Panc1 (cell line): Measurements from ENCODE around the gene ARHGEF10L. TPM values are rescaled to one million over a fixed set of nuclear protein-coding genes. Genes with fewer than 3 reads are reported as not detected.

Experiments
- ATAC-seq: fragments of 200-7000 bp; cut with Tn5 transposase; 2 replicates; pipeline ENCODE4 v1.9.1; 2020; ENCODE audit warnings: mild to moderate bottlenecking, moderate library complexity
- BruUV-seq: library from RNA; stranded (reverse); fragments of 400-500 nt; replicated peaks from 2 replicates; lab custom pipeline; 2021; lab: Mats Ljungman, UMichigan
- CTCF ChIA-PET: fragments of 300-600 bp; sonication (Branson Sonifier 250); formaldehyde crosslinking; loops from one replicate; lab custom pipeline; 2022; ENCODE audit warnings: antibody characterized with exemption; lab: Charles Lee
- POLR2A ChIA-PET: fragments of 300-600 bp; sonication (Branson Sonifier 250); formaldehyde crosslinking; loops from one replicate; lab custom pipeline; 2022; ENCODE audit warnings: antibody characterized with exemption; lab: Charles Lee
- DNase-seq: peaks from one replicate; pipeline ENCODE4 v3.0.0-alpha.2; 2010; ENCODE audit warnings: low read depth, low spot score
- H3K27ac ChIP-seq: 2 replicates; pipeline ENCODE4 v1.5.1; 2011; ENCODE audit warnings: mild to moderate bottlenecking, low read length, inconsistent platforms
- H3K27me3 ChIP-seq: fragments of 200-500 bp; sonication (Bioruptor generic); 2 replicates; pipeline ENCODE4 v1.6.0; 2014; ENCODE audit warnings: low read length, inconsistent platforms; ENCODE audit not compliant: control insufficient read depth, insufficient read depth
- H3K36me3 ChIP-seq: fragments of 200-500 bp; sonication (Bioruptor generic); 2 replicates; pipeline ENCODE4 v1.5.1; 2014; ENCODE audit warnings: inconsistent platforms, mild to moderate bottlenecking, low read length, moderate library complexity; ENCODE audit not compliant: control insufficient read depth, insufficient read depth
- H3K4me1 ChIP-seq: 2 replicates; pipeline ENCODE4 v1.5.1; 2011; ENCODE audit warnings: inconsistent platforms, mild to moderate bottlenecking, low read length, moderate library complexity; ENCODE audit not compliant: control insufficient read depth, insufficient read depth
- H3K4me3 ChIP-seq, 2 experiments: 2 replicates each; pipeline ENCODE4 v1.5.1; 2011 to 2012; ENCODE audit warnings: low read depth in 2 of 2, low read length in 2 of 2, mild to moderate bottlenecking in 2 of 2, inconsistent platforms in 1 of 2, moderate library complexity in 1 of 2
- H3K9me3 ChIP-seq: fragments of 200-500 bp; sonication (Bioruptor generic); 2 replicates; pipeline ENCODE4 v1.5.1; 2014; ENCODE audit warnings: low read depth, mild to moderate bottlenecking, inconsistent platforms, low read length, moderate library complexity; ENCODE audit not compliant: control insufficient read depth, insufficient read depth
- POLR2AphosphoS5 ChIP-seq: IDR thresholded peaks from 2 replicates; pipeline ENCODE4 v1.6.1; 2012; ENCODE audit warnings: mild to moderate bottlenecking, low read depth, low read length, moderate library complexity
- REST ChIP-seq, 2 experiments: IDR thresholded peaks; 2 replicates each; pipeline ENCODE4 v1.6.1; 2011 to 2012; ENCODE audit warnings: low read depth in 2 of 2, control low read depth in 1 of 2, low read length in 1 of 2, mild to moderate bottlenecking in 1 of 2, moderate library complexity in 1 of 2; ENCODE audit not compliant: insufficient read depth in 1 of 2
- SIN3A ChIP-seq: IDR thresholded peaks from 2 replicates; pipeline ENCODE4 v1.6.1; 2012; ENCODE audit warnings: low read depth, mild to moderate bottlenecking, low read length, moderate library complexity, borderline replicate concordance; ENCODE audit not compliant: insufficient read depth
- TCF7L2 ChIP-seq: IDR thresholded peaks from 2 replicates; pipeline ENCODE4 v1.6.1; 2011; ENCODE audit warnings: mild to moderate bottlenecking, low read depth, low read length, inconsistent platforms
- in situ Hi-C: cut with HindIII; loops from 2 replicates; pipeline ENCODE4 v1.10.0; 2016; ENCODE audit warnings: low sequenced_read_pairs, low pct_unique_long_range_greater_than_20kb
- intact Hi-C: fragments of 100-400 bp; cut with micrococcal nuclease; formaldehyde crosslinking; loops from one replicate; pipeline ENCODE4 v1.10.0; 2022; ENCODE audit not compliant: unreplicated experiment
- total RNA-seq: library from RNA; stranded (reverse); gene quantifications from one replicate; pipeline ENCODE4 v1.2.1, GENCODE V29; 2021; ENCODE audit not compliant: unreplicated experiment
- TF ChIP-seq, protein P1 (sequence below): fragments of 450-650 bp; IDR thresholded peaks from 2 replicates; pipeline ENCODE4 v1.5.1; 2017; ENCODE audit warnings: mild to moderate bottlenecking

Gene ARHGEF10L
- total RNA-seq, 1 experiment from 2014 or later = 5.9 TPM

- ChIA-PET POLR2A (no interaction called here), CTCF (no interaction called here)
- BruUV-seq = no TSS peak
- H3K4me1 ChIP-seq = no peaks in the 10 kb centered on the region
- intact Hi-C loops = no loop called here
- TF ChIP-seq SIN3A (no peak), POLR2AphosphoS5 (no peak), REST (IDR thresholded peaks at IDR 0.05; ENCODE audit: insufficient read depth in 1 of 2, low read depth in 2 of 2, low read length in 1 of 2) (no peak), TCF7L2 (no peak)
- TF ChIP-seq, protein P1, sequence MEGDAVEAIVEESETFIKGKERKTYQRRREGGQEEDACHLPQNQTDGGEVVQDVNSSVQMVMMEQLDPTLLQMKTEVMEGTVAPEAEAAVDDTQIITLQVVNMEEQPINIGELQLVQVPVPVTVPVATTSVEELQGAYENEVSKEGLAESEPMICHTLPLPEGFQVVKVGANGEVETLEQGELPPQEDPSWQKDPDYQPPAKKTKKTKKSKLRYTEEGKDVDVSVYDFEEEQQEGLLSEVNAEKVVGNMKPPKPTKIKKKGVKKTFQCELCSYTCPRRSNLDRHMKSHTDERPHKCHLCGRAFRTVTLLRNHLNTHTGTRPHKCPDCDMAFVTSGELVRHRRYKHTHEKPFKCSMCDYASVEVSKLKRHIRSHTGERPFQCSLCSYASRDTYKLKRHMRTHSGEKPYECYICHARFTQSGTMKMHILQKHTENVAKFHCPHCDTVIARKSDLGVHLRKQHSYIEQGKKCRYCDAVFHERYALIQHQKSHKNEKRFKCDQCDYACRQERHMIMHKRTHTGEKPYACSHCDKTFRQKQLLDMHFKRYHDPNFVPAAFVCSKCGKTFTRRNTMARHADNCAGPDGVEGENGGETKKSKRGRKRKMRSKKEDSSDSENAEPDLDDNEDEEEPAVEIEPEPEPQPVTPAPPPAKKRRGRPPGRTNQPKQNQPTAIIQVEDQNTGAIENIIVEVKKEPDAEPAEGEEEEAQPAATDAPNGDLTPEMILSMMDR = no peak
- in situ Hi-C loops = no loop called here
- ATAC-seq = no peak
- no peak overlapping the region for H3K4me3 ChIP-seq
- H3K27me3 ChIP-seq = no peaks in the 10 kb centered on the region
- H3K9me3 ChIP-seq = no peaks in the 10 kb centered on the region
- H3K27ac ChIP-seq = no peak overlapping the region
- DNase-seq = no peak
- no peaks in the 10 kb centered on the region for H3K36me3 ChIP-seq
Measured at GRCh38 chr1:17731460-17731859, 192.0 kb downstream of the ARHGEF10L start.

GRCh38 chr1:17732475-17732874 is 193.0 kb downstream of the ARHGEF10L start:
- POLR2A ChIA-PET = no interaction called here
- no peak for ATAC-seq

More at GRCh38 chr1:17732475-17732874, 193.0 kb downstream of the ARHGEF10L start:
- Histone ChIP-seq H3K27ac (no peak overlapping the region), H3K36me3 (no peaks in the 10 kb centered on the region), H3K4me3 (no peak overlapping the region), H3K4me1 (no peaks in the 10 kb centered on the region), H3K27me3 (no peaks in the 10 kb centered on the region), H3K9me3 (no peaks in the 10 kb centered on the region)
- BruUV-seq = no TSS peak
- no peak for DNase-seq
- in situ Hi-C loops (no loop called here), intact Hi-C loops (no loop called here)
- CTCF ChIA-PET = no interaction called here
- TF ChIP-seq, protein P1 = no peak
- TF ChIP-seq SIN3A (no peak), REST (IDR thresholded peaks at IDR 0.05; ENCODE audit: insufficient read depth in 1 of 2, low read depth in 2 of 2, low read length in 1 of 2) (no peak), POLR2AphosphoS5 (no peak), TCF7L2 (no peak)
